ENCODE results near the gene BAHCC1.
A peak's percentile ranks its signal among the peaks of the same experiment; 100 is the strongest.

BAHCC1 gene

GRCh38 chr17:81417879-81418709, 22.8 kb downstream of the BAHCC1 start:
- no peak overlapping the region for H3K4me3 ChIP-seq (ENCODE audit: control insufficient read depth, low read depth, low read length)
- TF ChIP-seq CTCF (conservative IDR thresholded peaks at IDR 0.05; ENCODE audit: control insufficient read depth, insufficient read depth, low read depth, low read length) = no peak
- no peak for DNase-seq (ENCODE audit: low read depth)

GRCh38 chr17:81418710-81419318, 23.6 kb downstream of the BAHCC1 start:
- no peak overlapping the region for H3K4me3 ChIP-seq (ENCODE audit: control insufficient read depth, low read depth, low read length)
- DNase-seq (ENCODE audit: low read depth) = peak; percentile 67
- no peak for TF ChIP-seq CTCF (conservative IDR thresholded peaks at IDR 0.05; ENCODE audit: control insufficient read depth, insufficient read depth, low read depth, low read length)

GRCh38 chr17:81419319-81419885, 24.1 kb downstream of the BAHCC1 start:
- no peak for TF ChIP-seq CTCF (conservative IDR thresholded peaks at IDR 0.05; ENCODE audit: control insufficient read depth, insufficient read depth, low read depth, low read length)

GRCh38 chr17:81419886-81420768, 24.9 kb downstream of the BAHCC1 start:
- H3K4me3 ChIP-seq (ENCODE audit: control insufficient read depth, low read depth, low read length) = peak overlapping the region; percentile 16
- no peak for TF ChIP-seq CTCF (conservative IDR thresholded peaks at IDR 0.05; ENCODE audit: control insufficient read depth, insufficient read depth, low read depth, low read length)
- DNase-seq (ENCODE audit: low read depth) = no peak

More at GRCh38 chr17:81419319-81419885, 24.1 kb downstream of the BAHCC1 start:
- peak; percentile 97 for DNase-seq (ENCODE audit: low read depth)
- H3K4me3 ChIP-seq (ENCODE audit: control insufficient read depth, low read depth, low read length) = peak overlapping the region; percentile 16

GRCh38 chr17:81420769-81421462, 25.7 kb downstream of the BAHCC1 start:
- DNase-seq (ENCODE audit: low read depth) = no peak
- no peak overlapping the region for H3K4me3 ChIP-seq (ENCODE audit: control insufficient read depth, low read depth, low read length)
- TF ChIP-seq CTCF (conservative IDR thresholded peaks at IDR 0.05; ENCODE audit: control insufficient read depth, insufficient read depth, low read depth, low read length) = no peak

Data from fibroblast of mammary gland (primary cell).